Stimulated activated CD8-positive, alpha-beta memory T cell treated with anti-CD3 and anti-CD28 coated beads, Interleukin-2, amount 100 ng/mL, for 48 hours (primary cell): ENCODE data around the gene FGFBP1.

Experiments used
- DNase-seq, 2 donors: peaks; one replicate each; pipeline ENCODE4 v3.0.0-alpha.2; 2020; ENCODE audit warnings: low read depth in 2 of 2

Gene FGFBP1

GRCh38 chr4:15912961-15913630 is 25.4 kb downstream of the FGFBP1 start:
- no peak for DNase-seq

GRCh38 chr4:15912236-15912635 is 26.3 kb downstream of the FGFBP1 start:
- no peak for DNase-seq

- no peak for DNase-seq
Measured at GRCh38 chr4:15910155-15910940, 28.2 kb downstream of the FGFBP1 start.

GRCh38 chr4:15907430-15907829 is 31.1 kb downstream of the FGFBP1 start:
- DNase-seq, result no peak

- peak; percentile 7 to 35 for DNase-seq
Measured at GRCh38 chr4:15906020-15906443, 32.5 kb downstream of the FGFBP1 start.

- DNase-seq, result no peak
Measured at GRCh38 chr4:15902746-15903145, 35.8 kb downstream of the FGFBP1 start.

GRCh38 chr4:15901998-15902397 is 36.5 kb downstream of the FGFBP1 start:
- no peak for DNase-seq

- no peak for DNase-seq
Measured at GRCh38 chr4:15901007-15901406, 37.5 kb downstream of the FGFBP1 start.

GRCh38 chr4:15899511-15899910 is 39.0 kb downstream of the FGFBP1 start:
- DNase-seq, result no peak

GRCh38 chr4:15898902-15899301 is 39.6 kb downstream of the FGFBP1 start:
- DNase-seq, result no peak

GRCh38 chr4:15897577-15897976 is 41.0 kb downstream of the FGFBP1 start:
- DNase-seq, result no peak

- no peak for DNase-seq
Measured at GRCh38 chr4:15894921-15895916, 43.3 kb downstream of the FGFBP1 start.

- no peak for DNase-seq
Measured at GRCh38 chr4:15894393-15894792, 44.1 kb downstream of the FGFBP1 start.

GRCh38 chr4:15893962-15894361 is 44.6 kb downstream of the FGFBP1 start:
- no peak for DNase-seq

GRCh38 chr4:15891312-15891711 is 47.2 kb downstream of the FGFBP1 start:
- DNase-seq, result no peak

- no peak for DNase-seq
Measured at GRCh38 chr4:15890246-15890829, 48.2 kb downstream of the FGFBP1 start.

- DNase-seq, result no peak
Measured at GRCh38 chr4:15888515-15888914, 50.0 kb downstream of the FGFBP1 start.
